ENCODE results near the gene PTDSS2.

DNA sequence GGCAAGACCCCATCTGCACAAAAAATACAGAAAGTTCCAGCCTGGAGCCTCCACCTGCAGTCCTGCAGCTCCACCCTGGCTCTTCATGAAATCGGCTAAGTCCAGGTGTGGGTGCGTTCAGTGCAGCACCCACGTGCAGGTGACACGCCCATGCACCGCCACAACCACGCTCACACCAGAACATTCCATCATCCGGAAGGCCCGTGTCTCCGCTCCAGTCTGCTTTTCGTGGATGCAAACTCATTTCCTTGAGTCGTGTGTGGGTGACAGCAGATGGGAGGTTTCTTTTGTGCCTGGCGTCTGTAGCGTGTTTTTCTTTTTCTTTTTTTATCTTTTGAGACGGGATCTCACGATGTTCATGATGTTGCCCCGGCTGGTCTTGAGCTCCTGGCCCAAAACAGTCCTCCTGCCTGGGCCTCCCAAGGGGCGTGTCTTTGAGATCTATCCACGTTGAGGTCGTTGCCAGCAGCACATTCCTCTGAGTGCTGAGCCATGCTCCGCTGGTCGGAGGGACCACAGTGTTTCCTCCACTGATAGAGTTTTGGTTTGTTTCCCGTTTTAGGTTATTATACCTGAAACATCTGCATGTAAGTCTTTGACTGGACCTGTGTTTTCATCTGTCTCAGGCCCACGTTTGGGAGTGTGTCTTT lies 7.2 kb downstream of the PTDSS2 start:
- TF ChIP-seq, protein P1, sequence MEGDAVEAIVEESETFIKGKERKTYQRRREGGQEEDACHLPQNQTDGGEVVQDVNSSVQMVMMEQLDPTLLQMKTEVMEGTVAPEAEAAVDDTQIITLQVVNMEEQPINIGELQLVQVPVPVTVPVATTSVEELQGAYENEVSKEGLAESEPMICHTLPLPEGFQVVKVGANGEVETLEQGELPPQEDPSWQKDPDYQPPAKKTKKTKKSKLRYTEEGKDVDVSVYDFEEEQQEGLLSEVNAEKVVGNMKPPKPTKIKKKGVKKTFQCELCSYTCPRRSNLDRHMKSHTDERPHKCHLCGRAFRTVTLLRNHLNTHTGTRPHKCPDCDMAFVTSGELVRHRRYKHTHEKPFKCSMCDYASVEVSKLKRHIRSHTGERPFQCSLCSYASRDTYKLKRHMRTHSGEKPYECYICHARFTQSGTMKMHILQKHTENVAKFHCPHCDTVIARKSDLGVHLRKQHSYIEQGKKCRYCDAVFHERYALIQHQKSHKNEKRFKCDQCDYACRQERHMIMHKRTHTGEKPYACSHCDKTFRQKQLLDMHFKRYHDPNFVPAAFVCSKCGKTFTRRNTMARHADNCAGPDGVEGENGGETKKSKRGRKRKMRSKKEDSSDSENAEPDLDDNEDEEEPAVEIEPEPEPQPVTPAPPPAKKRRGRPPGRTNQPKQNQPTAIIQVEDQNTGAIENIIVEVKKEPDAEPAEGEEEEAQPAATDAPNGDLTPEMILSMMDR (IDR thresholded peaks at IDR 0.05), result no peak
- TF ChIP-seq POLR2AphosphoS5 (IDR thresholded peaks at IDR 0.05), result no peak

All from stomach (tissue), 4 donors.